ENCODE results near the gene RPL13.

DNA sequence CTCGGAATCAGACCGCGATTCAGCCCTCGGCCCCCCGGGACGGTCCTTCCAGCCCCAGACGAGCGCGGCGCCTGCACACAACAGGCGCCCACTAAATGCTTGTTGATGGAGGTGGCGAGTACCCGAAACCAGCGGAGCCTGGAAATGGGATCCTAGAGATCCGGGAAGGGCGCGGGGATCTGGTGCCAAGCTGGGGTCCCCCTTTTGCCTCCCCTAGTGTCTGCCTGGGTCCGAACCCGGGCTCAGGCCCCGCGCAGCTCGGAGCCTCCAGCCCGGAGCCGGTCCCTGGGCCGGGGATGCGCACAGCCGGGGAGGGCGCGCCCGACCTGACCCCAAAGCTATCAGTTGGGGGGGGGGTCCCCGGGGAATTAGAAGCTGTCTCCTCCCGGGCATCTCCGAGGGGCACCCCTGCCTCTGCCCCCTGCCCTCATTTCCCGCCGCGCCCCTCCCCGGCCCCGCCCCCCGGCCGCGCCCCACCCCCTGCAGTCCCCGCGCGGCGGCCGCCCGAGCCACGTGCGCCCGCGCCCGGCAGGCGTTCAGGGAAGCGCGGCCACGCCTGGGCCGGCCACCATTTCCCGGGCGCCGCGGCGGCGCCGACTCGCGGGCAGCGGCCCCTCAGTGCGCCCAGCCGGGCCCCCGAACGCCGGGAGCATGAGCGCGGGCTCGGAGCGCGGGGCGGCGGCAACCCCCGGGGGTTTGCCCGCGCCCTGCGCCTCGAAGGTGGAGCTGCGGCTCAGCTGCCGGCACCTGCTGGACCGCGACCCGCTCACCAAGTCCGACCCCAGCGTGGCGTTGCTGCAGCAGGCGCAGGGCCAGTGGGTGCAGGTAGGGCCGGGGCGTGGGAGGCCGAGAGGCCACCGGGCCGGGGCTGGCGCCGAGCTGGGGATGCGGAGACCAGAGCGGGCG is 15.0 kb downstream of the RPL13 start, which contains the start of gene CPNE7:
- TF ChIP-seq CTCF (IDR thresholded peaks at IDR 0.05), result no peak
- no peak for TF ChIP-seq POLR2A (IDR thresholded peaks at IDR 0.05)

Data from thyroid gland (tissue), 4 donors.